NCI-H146 treated with DMSO at 0.1 percent for 48 hours (cell line): ENCODE measurements around the gene TCEAL1.
"Not testable (repeated sequence)": the region's sequence is repeated elsewhere in the genome, so short reads cannot be mapped to it uniquely, and the experiment has no call there.

Experiments used
- DNase-seq: peaks from one replicate; lab custom pipeline; 2025; ENCODE audit not compliant: unreplicated experiment; lab: John Stamatoyannopoulos, UW

The TCEAL1 gene

GRCh38 chrX:103631145-103631544 is 2.4 kb downstream of the TCEAL1 start:
- no peak for DNase-seq

GRCh38 chrX:103635436-103635835 is 6.7 kb downstream of the TCEAL1 start:
- no peak for DNase-seq

- DNase-seq, result no peak
Observed at GRCh38 chrX:103637604-103638338, 9.0 kb downstream of the TCEAL1 start.

- peak; percentile 36 for DNase-seq
Observed at GRCh38 chrX:103638479-103639346, 9.9 kb downstream of the TCEAL1 start.

- no peak for DNase-seq
Observed at GRCh38 chrX:103640401-103641155, 11.8 kb downstream of the TCEAL1 start.

GRCh38 chrX:103644125-103644524 is 15.3 kb downstream of the TCEAL1 start:
- no peak for DNase-seq

- DNase-seq, result no peak
Observed at GRCh38 chrX:103647630-103648029, 18.9 kb downstream of the TCEAL1 start.

- DNase-seq, result no peak
Observed at GRCh38 chrX:103651151-103651773, 22.5 kb downstream of the TCEAL1 start.

GRCh38 chrX:103655230-103656000 is 26.6 kb downstream of the TCEAL1 start:
- DNase-seq, result not testable (repeated sequence)

- DNase-seq, result no peak
Observed at GRCh38 chrX:103656617-103657016, 27.8 kb downstream of the TCEAL1 start.

- not testable (repeated sequence) for DNase-seq
Observed at GRCh38 chrX:103657066-103657465, 28.3 kb downstream of the TCEAL1 start.

GRCh38 chrX:103658681-103659433 is 30.1 kb downstream of the TCEAL1 start:
- no peak for DNase-seq

- DNase-seq, result not testable (repeated sequence)
Observed at GRCh38 chrX:103659460-103659859, 30.7 kb downstream of the TCEAL1 start.

- DNase-seq, result no peak
Observed at GRCh38 chrX:103663981-103664762, 35.4 kb downstream of the TCEAL1 start.

- DNase-seq, result no peak
Observed at GRCh38 chrX:103666202-103667107, 37.7 kb downstream of the TCEAL1 start.

GRCh38 chrX:103669745-103670144 is 41.0 kb downstream of the TCEAL1 start:
- DNase-seq, result no peak

GRCh38 chrX:103674531-103675454 is 46.0 kb downstream of the TCEAL1 start:
- no peak for DNase-seq
